Osteoblast (primary cell): ENCODE data around the gene SLX9. TPM values are rescaled to one million over a fixed set of nuclear protein-coding genes. Genes with fewer than 3 reads are reported as not detected.

Experiments
- DNase-seq: peaks from one replicate; pipeline ENCODE4 v3.0.0; 2011; ENCODE audit warnings: low spot score, mixed read lengths; ENCODE audit not compliant: insufficient read length; ENCODE audit errors: missing footprints
- H2AFZ ChIP-seq: 2 replicates; pipeline ENCODE4 v1.6.0; 2011; ENCODE audit warnings: mild to moderate bottlenecking, low read length
- H3K27ac ChIP-seq: 2 replicates; pipeline ENCODE4 v1.5.1; 2011; ENCODE audit warnings: mild to moderate bottlenecking, low read depth, low read length, moderate library complexity
- H3K27me3 ChIP-seq: 2 replicates; pipeline ENCODE4 v1.6.0; 2012; ENCODE audit warnings: mild to moderate bottlenecking, control low read depth, inconsistent platforms, low read length, moderate library complexity; ENCODE audit not compliant: insufficient read depth
- H3K36me3 ChIP-seq: 2 replicates; pipeline ENCODE4 v1.5.1; 2011; ENCODE audit warnings: mild to moderate bottlenecking, low read length, control low read depth, moderate library complexity; ENCODE audit not compliant: insufficient read depth
- H3K4me1 ChIP-seq: 2 replicates; pipeline ENCODE4 v1.5.1; 2011; ENCODE audit warnings: mild to moderate bottlenecking, low read length, control low read depth, moderate library complexity; ENCODE audit not compliant: insufficient read depth
- H3K4me2 ChIP-seq: 2 replicates; pipeline ENCODE4 v1.6.0; 2011; ENCODE audit warnings: mild to moderate bottlenecking, low read length; ENCODE audit not compliant: insufficient read depth
- H3K4me3 ChIP-seq: fragments of 200-600 bp; sonication (generic); 3 replicates; pipeline ENCODE4 v1.5.1; 2012; ENCODE audit warnings: mild to moderate bottlenecking, low read length, inconsistent platforms; ENCODE audit not compliant: insufficient read depth
- H3K79me2 ChIP-seq: 2 replicates; pipeline ENCODE4 v1.6.0; 2012; ENCODE audit warnings: mild to moderate bottlenecking, low read length, control low read depth, inconsistent platforms; ENCODE audit not compliant: insufficient read depth
- H3K9me3 ChIP-seq: 2 replicates; pipeline ENCODE4 v1.5.1; 2011; ENCODE audit warnings: low read depth, low read length, control low read depth
- H4K20me1 ChIP-seq: 2 replicates; pipeline ENCODE4 v1.6.0; 2012; ENCODE audit warnings: mild to moderate bottlenecking, low read length, control low read depth; ENCODE audit not compliant: insufficient read depth
- total RNA-seq: library from RNA; depleted of rRNA; stranded (reverse); fragments of >200 nt; gene quantifications from 2 replicates; pipeline ENCODE4 v1.2.3, GENCODE V29; 2012
- TF ChIP-seq, protein P1 (sequence below): IDR thresholded peaks from 2 replicates; pipeline ENCODE4 v1.5.1; 2011; ENCODE audit warnings: mild to moderate bottlenecking, low read depth, low read length, moderate library complexity; ENCODE audit errors: extremely low read depth

The SLX9 gene
- total RNA-seq, 1 donor, result 9.4 TPM

DNA sequence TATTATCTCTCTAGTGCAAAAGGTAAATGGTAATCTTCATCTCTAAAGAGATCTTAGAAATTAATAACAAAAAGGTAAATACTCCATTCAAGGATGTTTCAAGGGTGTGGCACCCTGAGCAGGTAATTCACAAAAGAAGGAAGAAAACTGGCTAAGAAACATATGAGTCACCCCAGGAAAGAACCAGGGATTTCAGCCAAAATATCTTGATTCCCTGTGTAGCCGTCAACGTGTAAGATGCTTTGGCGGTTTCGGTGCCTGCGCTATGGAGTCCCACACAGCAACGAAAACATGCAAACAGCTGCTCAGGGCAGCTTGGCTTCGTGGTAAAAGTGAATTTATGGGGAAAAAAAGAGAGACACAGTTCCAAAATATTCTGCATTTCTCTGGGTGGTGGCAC lies 22.9 kb upstream of the SLX9 start:
- no peaks in the 10 kb centered on the region for H3K36me3 ChIP-seq
- H3K4me2 ChIP-seq, result no peak overlapping the region
- TF ChIP-seq, protein P1, sequence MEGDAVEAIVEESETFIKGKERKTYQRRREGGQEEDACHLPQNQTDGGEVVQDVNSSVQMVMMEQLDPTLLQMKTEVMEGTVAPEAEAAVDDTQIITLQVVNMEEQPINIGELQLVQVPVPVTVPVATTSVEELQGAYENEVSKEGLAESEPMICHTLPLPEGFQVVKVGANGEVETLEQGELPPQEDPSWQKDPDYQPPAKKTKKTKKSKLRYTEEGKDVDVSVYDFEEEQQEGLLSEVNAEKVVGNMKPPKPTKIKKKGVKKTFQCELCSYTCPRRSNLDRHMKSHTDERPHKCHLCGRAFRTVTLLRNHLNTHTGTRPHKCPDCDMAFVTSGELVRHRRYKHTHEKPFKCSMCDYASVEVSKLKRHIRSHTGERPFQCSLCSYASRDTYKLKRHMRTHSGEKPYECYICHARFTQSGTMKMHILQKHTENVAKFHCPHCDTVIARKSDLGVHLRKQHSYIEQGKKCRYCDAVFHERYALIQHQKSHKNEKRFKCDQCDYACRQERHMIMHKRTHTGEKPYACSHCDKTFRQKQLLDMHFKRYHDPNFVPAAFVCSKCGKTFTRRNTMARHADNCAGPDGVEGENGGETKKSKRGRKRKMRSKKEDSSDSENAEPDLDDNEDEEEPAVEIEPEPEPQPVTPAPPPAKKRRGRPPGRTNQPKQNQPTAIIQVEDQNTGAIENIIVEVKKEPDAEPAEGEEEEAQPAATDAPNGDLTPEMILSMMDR, result no peak
- DNase-seq, result no peak
- no peaks in the 10 kb centered on the region for H3K79me2 ChIP-seq
- H3K9me3 ChIP-seq, result no peaks in the 10 kb centered on the region
- H2AFZ ChIP-seq, result no peak overlapping the region
- no peak overlapping the region for H3K4me3 ChIP-seq
- H3K27ac ChIP-seq, result no peak overlapping the region
- H3K27me3 ChIP-seq, result no peaks in the 10 kb centered on the region
- no peaks in the 10 kb centered on the region for H4K20me1 ChIP-seq
- no peaks in the 10 kb centered on the region for H3K4me1 ChIP-seq

DNA sequence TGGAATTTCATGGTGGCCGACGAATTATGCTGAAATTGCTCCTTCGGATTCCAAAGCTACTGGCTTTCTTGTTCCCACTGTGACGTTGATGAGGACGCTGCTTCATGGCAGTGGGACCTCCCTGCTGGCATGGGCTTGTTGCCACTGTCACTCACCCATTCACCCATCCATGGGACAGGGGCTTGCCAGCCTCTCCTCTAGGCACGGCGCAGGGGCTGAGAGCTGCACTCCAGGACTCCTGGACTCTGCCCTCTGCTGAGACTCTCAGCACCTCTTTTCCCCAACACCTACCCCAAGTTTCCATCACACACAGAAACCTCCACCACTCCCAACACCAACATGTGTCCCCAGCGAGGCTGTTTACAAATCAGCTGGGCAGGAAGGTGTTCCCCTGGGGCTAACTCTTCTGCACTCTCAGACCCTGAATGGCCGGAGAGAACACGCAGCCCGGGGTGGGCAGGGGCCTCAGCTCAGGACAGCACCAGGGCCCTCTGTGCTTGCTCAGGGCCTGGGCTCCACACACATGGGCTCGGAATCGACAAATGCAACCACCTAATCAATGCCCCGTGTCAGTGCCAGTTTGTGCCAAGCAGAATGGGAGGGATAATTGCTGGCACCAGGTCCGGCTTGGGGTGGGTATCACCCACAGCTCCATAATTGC lies 22.3 kb upstream of the SLX9 start:
- Histone ChIP-seq H3K36me3 (no peaks in the 10 kb centered on the region), H3K9me3 (no peaks in the 10 kb centered on the region), H2AFZ (no peak overlapping the region), H4K20me1 (no peaks in the 10 kb centered on the region), H3K4me2 (no peak overlapping the region), H3K4me3 (no peak overlapping the region), H3K4me1 (no peaks in the 10 kb centered on the region), H3K79me2 (no peaks in the 10 kb centered on the region), H3K27ac (no peak overlapping the region), H3K27me3 (no peaks in the 10 kb centered on the region)
- TF ChIP-seq, protein P1, result no peak
- DNase-seq, result no peak

DNA sequence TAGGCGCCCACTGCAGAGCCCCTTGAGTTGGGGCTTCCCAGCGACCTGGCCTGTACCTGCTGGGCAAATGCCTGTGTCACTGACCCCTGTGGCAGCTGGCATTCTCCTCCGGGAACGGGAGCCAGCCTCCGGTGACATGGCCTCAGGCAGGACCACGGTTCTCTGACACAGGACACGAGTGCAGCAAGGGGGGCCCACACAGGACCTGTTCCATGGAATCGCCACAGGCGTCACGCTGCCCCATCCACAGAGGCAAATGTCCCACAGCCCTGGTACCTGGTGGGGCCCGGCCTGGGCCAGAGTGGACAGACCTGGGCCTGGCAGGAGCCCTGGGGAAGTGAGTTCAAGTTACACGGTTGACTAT lies 21.7 kb upstream of the SLX9 start:
- Histone ChIP-seq H3K9me3 (no peaks in the 10 kb centered on the region), H3K4me3 (no peak overlapping the region), H2AFZ (no peak overlapping the region), H3K36me3 (no peaks in the 10 kb centered on the region), H3K27me3 (no peaks in the 10 kb centered on the region), H4K20me1 (no peaks in the 10 kb centered on the region), H3K79me2 (no peaks in the 10 kb centered on the region), H3K4me1 (no peaks in the 10 kb centered on the region), H3K4me2 (no peak overlapping the region), H3K27ac (no peak overlapping the region)
- TF ChIP-seq, protein P1, result no peak
- DNase-seq, result no peak

DNA sequence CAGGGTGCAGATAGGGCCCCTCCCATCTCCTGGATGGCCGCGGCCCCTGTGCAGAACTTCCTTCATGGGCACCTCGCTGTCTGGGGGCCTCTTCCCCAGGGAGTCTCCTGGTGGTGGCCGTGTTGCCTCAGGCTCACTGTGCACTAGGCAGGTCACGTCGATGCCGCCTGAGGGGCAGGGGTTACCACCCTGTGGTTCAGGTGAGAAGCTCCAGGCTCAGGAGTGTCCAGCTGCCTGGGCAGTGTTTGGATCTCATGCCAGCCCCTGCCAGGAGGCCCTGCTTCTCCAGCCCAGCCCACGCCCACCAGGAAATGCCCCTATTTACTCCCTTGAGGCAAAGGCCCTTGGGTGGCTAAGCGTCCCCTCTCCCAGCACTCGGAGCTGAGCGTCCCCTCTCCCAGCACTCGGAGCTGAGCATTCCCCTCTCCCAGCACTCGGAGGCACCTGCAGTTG lies 21.2 kb upstream of the SLX9 start:
- Histone ChIP-seq H3K27ac (no peak overlapping the region), H3K4me3 (no peak overlapping the region), H4K20me1 (no peaks in the 10 kb centered on the region), H3K4me2 (no peak overlapping the region), H3K27me3 (no peaks in the 10 kb centered on the region), H3K9me3 (no peaks in the 10 kb centered on the region), H3K79me2 (no peaks in the 10 kb centered on the region), H2AFZ (no peak overlapping the region), H3K36me3 (no peaks in the 10 kb centered on the region), H3K4me1 (no peaks in the 10 kb centered on the region)
- DNase-seq, result no peak
- TF ChIP-seq, protein P1, result no peak
